Left cardiac atrium (tissue), 2 donors: ENCODE results near the gene NEK8. TPM values are rescaled to one million over a fixed set of nuclear protein-coding genes. Genes with fewer than 3 reads are reported as not detected.

Experiments
- total RNA-seq, 2 donors: library from RNA; stranded (reverse); fragmentation: NEBNext Ultra II Directional; extraction: Animal tissue kit (Norgen Biotek cat#: 25700); gene quantifications; one replicate each; pipeline ENCODE4 v1.2.1, GENCODE V29; 2021
- donor health status: DM: no; HTN: yes; CAD: no; lungs with severe emphysema.
- donor health status: DM: yes; HTN: yes; CAD: no.

Gene NEK8
- total RNA-seq, 2 donors from 2014 or later, result 0.85 to 1.3 TPM

Other genes with a start within 250 kb of the NEK8 start
- not detected for gene FOXN1, start 222.4 kb upstream of the NEK8 start, total RNA-seq
- gene UNC119, start 176.2 kb upstream of the NEK8 start, total RNA-seq, result 10 to 100 TPM; 13.6 to 23.6 TPM
- gene PIGS, start 157.3 kb upstream of the NEK8 start, total RNA-seq, result 10 to 100 TPM; 39.9 to 41.4 TPM
- gene ALDOC, start 151.9 kb upstream of the NEK8 start, total RNA-seq, result 100 to 1,000 TPM; 138 to 164 TPM
- gene SPAG5, start 129.8 kb upstream of the NEK8 start, total RNA-seq, result 1 to 10 TPM in 1 of 2 donors, under 1 TPM in 1; 0.97 to 2.7 TPM
- 1 to 10 TPM; 4.4 to 5.8 TPM for gene RSKR, start 114.6 kb upstream of the NEK8 start, total RNA-seq
- 10 to 100 TPM; 83.6 to 93.3 TPM for gene BLTP2, start 83.6 kb upstream of the NEK8 start, total RNA-seq
- 10 to 100 TPM; 32.9 to 33.7 TPM for gene SDF2, start 66.9 kb upstream of the NEK8 start, total RNA-seq
- 10 to 100 TPM; 35.6 to 47.2 TPM for gene SUPT6H, start 66.6 kb upstream of the NEK8 start, total RNA-seq
- gene PROCA1, start 16.9 kb upstream of the NEK8 start, total RNA-seq, result 1 to 10 TPM in 1 of 2 donors, under 1 TPM in 1; 0.97 to 1.6 TPM
- gene RAB34, start 10.9 kb upstream of the NEK8 start, total RNA-seq, result 10 to 100 TPM; 37.2 to 53.8 TPM
- 100 to 1,000 TPM; 894 to 914 TPM for gene RPL23A, start 8.8 kb upstream of the NEK8 start, total RNA-seq
- 1 to 10 TPM; 3.5 to 3.7 TPM for gene TLCD1, start 2.6 kb upstream of the NEK8 start, total RNA-seq
- 1 to 10 TPM; 6.6 to 9.8 TPM for gene TRAF4, start 15.2 kb downstream of the NEK8 start, total RNA-seq
- 10 to 100 TPM; 15.7 to 18.8 TPM for gene FAM222B, start 114.0 kb downstream of the NEK8 start, total RNA-seq
- gene ERAL1, start 126.2 kb downstream of the NEK8 start, total RNA-seq, result 10 to 100 TPM; 29.0 to 30.2 TPM
- 100 to 1,000 TPM in 1 of 2 donors, 10 to 100 TPM in 1; 89.9 to 107 TPM for gene FLOT2, start 168.9 kb downstream of the NEK8 start, total RNA-seq
- 1 to 10 TPM; 2.8 to 3.7 TPM for gene DHRS13, start 174.3 kb downstream of the NEK8 start, total RNA-seq
- 10 to 100 TPM; 18.8 to 23.4 TPM for gene PHF12, start 222.7 kb downstream of the NEK8 start, total RNA-seq